ENCODE results near the gene IL17RD.
"Not testable (repeated sequence)": the region's sequence is repeated elsewhere in the genome, so short reads cannot be mapped to it uniquely, and the experiment has no call there.

IL17RD gene

GRCh38 chr3:57091521-57092273 is 73.5 kb downstream of the IL17RD start:
- no peak for DNase-seq

- no peak for DNase-seq
These were observed 76.1 kb downstream of the IL17RD start for GRCh38 chr3:57089043-57089442.

GRCh38 chr3:57088503-57088902 is 76.7 kb downstream of the IL17RD start:
- DNase-seq: no peak

GRCh38 chr3:57087361-57088092 is 77.6 kb downstream of the IL17RD start:
- DNase-seq: no peak

- DNase-seq: no peak
These were observed 79.0 kb downstream of the IL17RD start for GRCh38 chr3:57086201-57086600.

- no peak for DNase-seq
These were observed 79.9 kb downstream of the IL17RD start for GRCh38 chr3:57085211-57085610.

GRCh38 chr3:57083266-57083995 is 81.7 kb downstream of the IL17RD start:
- not testable (repeated sequence) for DNase-seq

GRCh38 chr3:57082481-57082880 is 82.7 kb downstream of the IL17RD start:
- DNase-seq: no peak

GRCh38 chr3:57081173-57081572 is 84.0 kb downstream of the IL17RD start:
- DNase-seq: no peak

- no peak for DNase-seq
These were observed 85.0 kb downstream of the IL17RD start for GRCh38 chr3:57080171-57080570.

GRCh38 chr3:57079474-57079831 is 85.7 kb downstream of the IL17RD start:
- no peak for DNase-seq

- no peak for DNase-seq
These were observed 86.3 kb downstream of the IL17RD start for GRCh38 chr3:57078635-57079473.

GRCh38 chr3:57078344-57078634 is 86.9 kb downstream of the IL17RD start:
- peak; percentile 45 for DNase-seq

GRCh38 chr3:57077630-57078343 is 87.4 kb downstream of the IL17RD start:
- DNase-seq: no peak

- DNase-seq: no peak
These were observed 88.7 kb downstream of the IL17RD start for GRCh38 chr3:57076422-57076951.

GRCh38 chr3:57074135-57074534 is 91.0 kb downstream of the IL17RD start:
- DNase-seq: no peak

- DNase-seq: no peak
These were observed 91.5 kb downstream of the IL17RD start for GRCh38 chr3:57073628-57074027.

- no peak for DNase-seq
These were observed 95.7 kb downstream of the IL17RD start for GRCh38 chr3:57069503-57069902.

- DNase-seq: no peak
These were observed 96.6 kb downstream of the IL17RD start for GRCh38 chr3:57068437-57069089.

- no peak for DNase-seq
These were observed 98.7 kb downstream of the IL17RD start for GRCh38 chr3:57066471-57066870.

GRCh38 chr3:57065588-57065987 is 99.6 kb downstream of the IL17RD start:
- no peak for DNase-seq

- DNase-seq: no peak
These were observed 100.6 kb downstream of the IL17RD start for GRCh38 chr3:57064572-57064971.
